ENCODE results near the gene NUDT8.
"Not testable (repeated sequence)": the region's sequence is repeated elsewhere in the genome, so short reads cannot be mapped to it uniquely, and the experiment has no call there.

NUDT8 gene

GRCh38 chr11:67627441-67627811 lies 2.3 kb downstream of the NUDT8 start:
- no peak for DNase-seq

GRCh38 chr11:67626970-67627369 lies 2.8 kb downstream of the NUDT8 start:
- DNase-seq: no peak

DNA sequence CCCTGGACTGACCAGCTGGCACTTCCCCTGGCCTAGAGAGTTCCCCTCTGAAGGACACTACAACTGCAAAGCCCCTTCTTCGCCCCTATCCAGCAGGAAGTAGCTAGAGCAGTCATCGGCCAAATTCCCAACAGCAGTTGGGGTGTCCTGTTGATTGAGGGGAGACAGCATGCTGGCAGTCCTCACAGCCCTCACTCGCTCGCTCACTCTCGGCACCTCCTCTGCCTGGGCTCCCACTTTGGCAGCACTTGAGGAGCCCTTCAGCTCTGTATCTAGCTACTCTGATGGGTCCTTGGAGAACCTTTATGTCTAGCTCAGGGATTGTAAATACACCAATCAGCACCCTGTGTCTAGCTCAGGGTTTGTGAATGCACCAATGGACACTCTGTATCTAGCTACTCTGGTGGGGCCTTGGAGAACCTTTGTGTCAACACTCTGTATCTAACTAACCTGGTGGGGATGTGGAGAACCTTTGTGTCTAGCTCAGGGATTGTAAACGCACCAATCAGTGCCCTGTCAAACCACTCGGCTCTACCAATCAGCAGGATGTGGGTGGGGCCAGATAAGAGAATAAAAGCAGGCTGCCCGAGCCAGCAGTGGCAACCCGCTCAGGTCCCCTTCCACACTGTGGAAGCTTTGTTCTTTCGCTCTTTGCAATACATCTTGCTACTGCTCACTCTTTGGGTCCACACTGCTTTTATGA lies 3.5 kb downstream of the NUDT8 start:
- not testable (repeated sequence) for DNase-seq

- DNase-seq: not testable (repeated sequence)
Observed at GRCh38 chr11:67623795-67624194, 5.9 kb downstream of the NUDT8 start.

DNA sequence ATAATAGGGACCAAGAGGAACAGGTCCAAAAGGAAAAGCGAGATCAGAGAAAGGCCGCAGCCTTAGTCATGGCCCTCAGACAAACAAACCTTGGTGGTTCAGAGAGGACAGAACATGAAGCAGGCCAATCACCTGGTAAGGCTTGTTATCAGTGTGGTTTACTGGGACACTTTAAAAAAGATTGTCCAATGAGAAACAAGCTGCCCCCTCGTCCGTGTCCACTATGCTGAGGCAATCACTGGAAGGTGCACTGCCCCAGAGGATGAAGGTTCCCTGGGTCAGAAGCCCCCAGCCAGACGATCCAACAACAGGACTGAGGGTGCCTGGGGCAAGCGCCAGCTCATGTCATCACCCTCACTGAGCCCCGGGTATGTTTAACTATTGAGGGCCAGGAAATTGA lies 6.8 kb downstream of the NUDT8 start:
- DNase-seq: not testable (repeated sequence)

DNA sequence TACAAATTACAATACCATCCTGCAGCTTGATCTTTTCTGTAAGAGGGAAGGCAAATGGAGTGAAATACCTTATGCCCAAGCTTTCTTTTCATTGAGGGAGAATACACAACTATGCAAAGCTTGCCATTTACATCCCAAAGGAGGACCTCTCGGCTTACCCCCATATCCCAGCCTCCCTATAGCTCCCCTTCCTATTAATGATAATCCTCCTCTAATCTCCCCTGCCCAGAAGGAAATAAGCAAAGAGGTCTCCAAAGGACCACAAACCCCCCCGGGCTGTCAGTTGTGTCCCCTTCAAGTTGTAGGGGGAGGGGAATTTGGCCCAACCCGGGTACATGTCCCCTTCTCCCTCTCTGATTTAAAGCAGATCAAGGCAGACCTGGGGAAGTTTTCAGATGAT lies 7.8 kb downstream of the NUDT8 start:
- DNase-seq: not testable (repeated sequence)

- DNase-seq: not testable (repeated sequence)
Observed at GRCh38 chr11:67620621-67621020, 9.1 kb downstream of the NUDT8 start.

DNA sequence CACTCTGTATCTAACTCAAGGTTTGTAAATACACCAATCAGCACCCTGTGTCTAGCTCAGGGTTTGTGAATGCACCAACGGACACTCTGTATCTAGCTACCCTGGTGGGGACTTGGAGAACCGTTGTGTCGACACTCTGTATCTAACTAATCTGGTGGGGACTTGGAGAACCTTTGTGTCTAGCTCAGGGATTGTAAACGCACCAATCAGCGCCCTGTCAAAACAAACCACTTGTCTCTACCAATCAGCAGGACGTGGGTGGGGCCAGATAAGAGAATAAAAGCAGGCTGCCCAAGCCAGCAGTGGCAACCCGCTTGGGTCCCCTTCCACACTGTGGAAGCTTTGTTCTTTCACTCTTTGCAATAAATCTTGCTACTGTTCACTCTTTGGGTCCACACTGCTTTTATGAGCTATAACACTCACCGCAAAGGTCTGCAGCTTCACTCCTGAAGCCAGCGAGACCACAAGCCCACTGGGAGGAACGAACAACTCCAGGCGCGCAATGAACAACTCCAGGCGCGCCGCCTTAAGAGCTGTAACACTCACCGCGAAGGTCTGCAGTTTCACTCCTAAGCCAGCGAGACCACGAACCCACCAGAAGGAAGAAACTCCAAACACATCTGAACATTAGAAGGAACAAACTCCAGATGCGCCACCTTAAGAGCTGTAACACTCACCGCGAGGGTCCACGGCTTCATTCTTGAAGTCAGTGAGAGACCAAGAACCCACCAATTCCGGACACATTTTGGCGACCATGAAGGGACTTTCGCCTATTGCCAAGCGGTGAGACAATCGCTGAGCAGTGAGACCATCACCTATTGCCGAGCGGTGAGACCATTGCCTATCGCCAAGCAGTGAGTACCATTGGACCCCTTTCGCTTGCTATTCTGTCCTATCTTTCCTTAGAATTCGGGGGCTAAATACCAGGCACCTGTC lies 9.8 kb downstream of the NUDT8 start:
- DNase-seq: not testable (repeated sequence)

DNA sequence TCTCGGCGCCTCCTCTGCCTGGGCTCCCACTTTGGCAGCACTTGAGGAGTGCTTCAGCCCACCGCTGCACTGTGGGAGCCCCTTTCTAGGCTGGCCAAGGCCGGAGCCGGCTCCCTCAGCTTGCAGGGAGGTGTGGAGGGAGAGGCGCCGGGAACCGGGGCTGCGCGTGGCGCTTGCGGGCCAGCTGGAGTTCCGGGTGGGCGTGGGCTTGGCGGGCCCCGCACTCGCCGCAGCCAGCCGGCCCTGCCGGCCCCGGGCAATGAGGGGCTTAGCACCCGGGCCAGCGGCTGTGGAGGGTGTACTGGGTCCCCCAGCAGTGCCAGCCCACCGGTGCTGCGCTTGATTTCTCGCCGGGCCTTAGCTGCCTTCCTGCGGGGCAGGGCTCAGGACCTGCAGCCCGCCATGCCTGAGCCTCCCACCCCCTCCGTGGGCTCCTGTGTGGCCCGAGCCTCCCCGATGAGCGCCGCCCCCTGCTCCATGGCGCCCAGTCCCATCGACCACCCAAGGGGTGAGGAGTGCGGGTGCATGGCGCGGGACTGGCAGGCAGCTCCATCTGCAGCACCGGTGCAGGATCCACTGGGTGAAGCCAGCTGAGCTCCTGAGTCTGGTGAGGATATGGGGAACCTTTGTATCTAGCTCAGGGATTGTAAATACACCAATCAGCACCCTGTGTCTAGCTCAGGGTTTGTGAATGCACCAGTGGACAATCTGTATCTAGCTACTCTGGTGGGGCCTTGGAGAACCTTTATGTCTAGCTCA lies 10.7 kb downstream of the NUDT8 start:
- not testable (repeated sequence) for DNase-seq

GRCh38 chr11:67617243-67617953 lies 12.3 kb downstream of the NUDT8 start:
- no peak for DNase-seq

DNA sequence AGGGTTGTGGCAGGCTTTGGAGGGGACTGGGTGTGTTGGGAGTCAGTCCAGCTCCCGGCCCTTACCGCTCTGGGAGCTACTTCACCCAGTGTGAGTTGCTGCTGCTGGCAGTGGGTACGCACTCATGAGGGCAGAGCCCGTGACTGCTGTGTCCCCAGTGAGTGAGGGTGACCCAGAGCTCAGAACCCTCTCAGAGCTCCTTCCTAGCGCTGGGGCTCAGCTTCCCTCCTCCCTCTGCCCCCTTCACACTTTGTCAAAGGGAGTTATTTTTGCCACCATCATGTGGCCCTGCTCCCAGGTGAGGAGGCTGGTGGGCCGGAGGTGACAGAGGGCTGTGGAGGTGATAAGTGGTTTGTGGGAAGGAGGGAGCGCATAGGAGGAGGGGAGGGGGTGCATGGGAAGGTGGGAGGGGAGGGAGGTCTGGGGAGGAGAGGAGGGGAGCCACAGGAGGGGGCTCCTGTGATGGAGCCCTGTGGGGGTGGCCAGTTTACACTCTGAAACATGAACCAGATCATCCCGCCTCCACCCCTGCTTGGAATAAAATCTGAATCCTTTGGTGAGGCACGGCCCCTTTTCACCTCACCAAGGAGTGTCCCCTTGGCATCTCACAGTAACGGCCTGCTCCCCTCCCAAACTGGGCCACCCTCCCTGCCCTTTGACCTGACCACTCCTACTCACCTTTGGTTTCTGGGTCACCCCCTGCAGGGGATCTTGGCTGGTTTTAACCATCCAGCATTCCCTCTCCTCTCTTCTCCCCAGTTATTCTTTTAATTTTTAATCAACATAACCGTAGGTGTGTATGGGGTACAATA lies 13.1 kb downstream of the NUDT8 start:
- no peak for DNase-seq

GRCh38 chr11:67615728-67616430 lies 13.9 kb downstream of the NUDT8 start:
- no peak for DNase-seq

DNA sequence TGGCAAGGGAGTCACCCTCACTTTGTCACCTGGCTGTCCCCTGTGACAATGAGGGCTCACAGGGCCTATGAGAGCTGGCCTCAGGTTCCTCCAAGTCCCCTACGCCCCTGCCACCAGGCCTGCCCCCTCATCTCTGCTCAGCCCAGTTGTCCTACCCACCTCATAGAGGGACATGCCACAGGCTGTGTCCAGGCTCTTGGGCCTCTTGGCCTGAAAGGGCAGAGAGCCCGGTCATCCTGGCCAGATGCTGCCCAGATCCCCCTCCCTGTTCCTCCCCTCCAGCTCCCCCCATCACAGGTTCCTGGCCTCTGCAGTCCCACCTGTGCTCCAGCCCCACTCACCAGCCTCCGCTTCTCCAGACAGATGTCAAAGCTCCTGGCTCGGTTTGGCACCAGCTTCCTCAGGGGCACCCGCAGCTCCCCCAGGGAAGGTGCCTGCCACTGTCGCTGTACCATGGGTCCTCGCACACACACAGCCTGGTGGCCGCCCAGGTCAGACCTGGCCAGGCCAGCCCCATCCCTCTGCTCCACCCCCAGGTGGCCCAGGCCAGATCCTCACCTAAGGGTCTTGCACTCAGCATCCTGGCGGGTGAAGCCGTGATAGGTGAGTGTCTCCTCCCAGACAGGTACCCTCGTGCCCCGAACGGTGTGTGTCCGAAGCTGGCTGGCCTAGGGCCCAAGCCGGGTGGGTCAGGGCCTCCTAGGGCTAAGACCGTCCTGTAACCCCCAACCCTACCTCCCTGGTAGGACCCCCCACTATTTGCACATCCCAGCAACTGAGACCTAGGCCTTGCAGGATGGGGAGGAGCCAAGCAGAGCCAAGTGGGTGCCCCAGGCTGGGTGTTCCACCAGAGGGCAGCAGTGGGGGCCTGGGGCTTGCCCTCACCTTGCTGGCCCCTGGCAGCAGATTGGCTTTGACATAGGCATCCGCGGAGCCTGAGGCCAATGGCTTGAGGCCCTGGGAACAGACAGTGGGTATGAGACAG lies 14.7 kb downstream of the NUDT8 start:
- DNase-seq: no peak

GRCh38 chr11:67613960-67614715 lies 15.6 kb downstream of the NUDT8 start:
- DNase-seq: peak; percentile 21

GRCh38 chr11:67613313-67613959 lies 16.3 kb downstream of the NUDT8 start:
- no peak for DNase-seq

DNA sequence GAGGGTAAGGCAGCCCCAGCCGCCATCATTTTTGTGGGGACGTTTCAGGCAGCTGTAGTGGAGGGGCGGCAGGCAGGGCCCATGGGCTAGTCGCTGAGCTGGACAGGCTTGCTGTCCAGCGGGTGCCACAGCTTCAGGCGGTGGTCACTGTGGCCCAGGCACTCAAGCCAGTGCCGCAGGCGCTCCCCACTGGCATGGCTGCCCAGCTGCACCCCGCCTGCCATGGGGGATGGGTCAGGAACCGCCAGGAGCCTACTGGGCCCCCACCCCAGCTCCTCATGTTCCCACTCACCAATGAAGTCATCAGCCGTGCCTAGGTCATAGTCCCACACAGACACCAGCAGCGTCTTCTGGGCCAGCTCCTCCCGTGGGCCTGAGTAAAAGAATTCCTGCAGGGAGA lies 17.0 kb downstream of the NUDT8 start:
- DNase-seq: no peak

DNA sequence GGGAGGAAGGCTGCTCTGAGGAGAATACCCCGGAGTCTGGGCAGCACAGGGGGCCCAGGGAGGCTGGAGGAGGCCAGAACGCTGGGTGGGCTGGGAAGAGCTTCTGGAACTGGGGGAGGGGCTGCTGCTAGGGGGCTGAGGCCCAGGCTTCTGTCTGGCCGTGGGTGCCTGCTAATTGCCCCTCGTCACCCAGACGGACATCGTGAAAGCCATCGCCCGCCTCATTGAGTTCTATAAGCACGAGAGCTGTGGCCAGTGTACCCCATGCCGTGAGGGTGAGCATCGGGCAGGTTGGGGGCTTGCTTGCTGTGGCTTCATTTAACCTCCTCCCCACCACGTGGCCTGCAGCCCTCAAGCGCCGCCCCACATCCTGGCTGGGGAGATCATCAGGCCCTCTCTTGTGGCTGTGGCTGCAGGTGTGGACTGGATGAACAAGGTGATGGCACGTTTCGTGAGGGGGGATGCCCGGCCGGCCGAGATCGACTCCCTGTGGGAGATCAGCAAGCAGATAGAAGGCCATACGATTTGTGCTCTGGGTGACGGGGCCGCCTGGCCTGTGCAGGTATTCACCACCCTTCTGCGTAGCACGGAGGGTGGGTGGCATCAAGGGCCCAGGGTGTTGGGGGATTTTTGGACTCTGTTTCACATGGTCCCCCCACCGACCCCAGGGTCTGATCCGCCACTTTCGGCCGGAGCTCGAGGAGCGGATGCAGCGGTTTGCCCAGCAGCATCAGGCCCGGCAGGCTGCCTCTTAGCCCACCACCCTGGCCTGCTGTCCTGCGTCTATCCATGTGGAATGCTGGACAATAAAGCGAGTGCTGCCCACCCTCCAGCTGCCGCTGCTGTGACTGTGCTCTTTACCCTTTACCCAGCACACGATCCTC lies 17.8 kb downstream of the NUDT8 start:
- DNase-seq: no peak
